ENCODE data around the gene C20orf202.

Gene C20orf202

GRCh38 chr20:1202762-1203504 lies at the start of gene C20orf202:
Gene C20orf202 (plus strand): TSS chr20:1203454. CDS start chr20:1203586, 132 bp downstream.
- no peak for DNase-seq

- DNase-seq = no peak
Measured at GRCh38 chr20:1154226-1154625, 49.0 kb upstream of the C20orf202 start.

DNA sequence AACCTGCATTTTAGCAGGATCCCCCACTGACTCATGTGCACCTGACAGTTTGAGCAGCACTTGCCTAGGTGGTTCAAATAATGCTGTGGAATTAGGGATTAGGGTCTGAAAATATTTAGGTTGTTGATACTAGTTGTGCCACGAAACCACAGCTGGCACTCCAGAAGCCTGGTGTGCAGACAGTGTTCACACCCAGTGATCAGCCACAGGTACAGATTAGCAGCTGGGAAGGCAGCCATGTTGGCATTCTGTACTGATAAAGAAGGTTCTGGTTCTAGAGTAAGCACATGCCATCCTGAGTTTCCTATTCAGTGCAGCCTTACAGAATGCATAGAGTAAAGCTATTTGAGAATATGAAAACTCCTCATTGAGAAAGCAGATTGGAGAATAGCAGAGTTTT lies 48.6 kb upstream of the C20orf202 start:
- DNase-seq = no peak

DNA sequence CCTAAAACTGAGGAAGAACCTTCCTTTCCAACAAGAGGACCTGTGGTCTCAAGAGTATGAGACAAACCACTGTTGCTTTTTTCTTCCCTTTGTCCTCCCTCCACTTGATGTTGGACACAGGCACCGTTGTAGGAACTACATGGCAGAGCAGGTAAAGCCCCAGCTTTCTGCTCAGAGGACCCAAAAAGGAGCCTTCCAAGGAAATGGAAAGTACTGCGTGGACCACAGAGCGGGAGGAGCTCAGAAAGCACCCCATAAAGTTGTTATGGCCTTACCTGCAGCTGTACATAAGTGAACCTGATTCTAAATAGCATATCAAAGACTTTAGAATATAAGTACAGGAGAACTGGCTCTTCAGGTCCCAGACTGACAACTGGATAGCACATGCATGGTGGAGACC lies 47.9 kb upstream of the C20orf202 start:
- no peak for DNase-seq

DNA sequence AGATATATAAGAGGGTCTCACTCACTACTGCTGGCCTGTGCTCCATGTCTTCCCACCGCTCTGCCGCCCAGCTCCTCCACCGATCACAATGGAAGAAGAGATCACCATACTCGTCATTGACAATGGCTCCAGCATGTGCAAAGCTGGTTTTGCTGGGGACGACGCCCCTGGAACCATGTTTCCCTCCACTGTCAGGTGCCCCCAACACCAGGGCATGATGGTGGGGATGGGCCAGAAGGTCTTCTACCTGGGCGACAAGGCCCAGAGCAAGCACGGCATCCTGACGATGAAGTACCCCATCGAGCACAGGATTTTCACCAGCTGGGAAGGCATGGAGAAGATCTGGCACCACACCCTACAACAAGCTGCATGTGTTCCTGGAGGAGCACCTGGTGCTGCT lies 42.8 kb upstream of the C20orf202 start:
- no peak for DNase-seq

GRCh38 chr20:1160991-1161390 lies 42.3 kb upstream of the C20orf202 start:
- no peak for DNase-seq

DNA sequence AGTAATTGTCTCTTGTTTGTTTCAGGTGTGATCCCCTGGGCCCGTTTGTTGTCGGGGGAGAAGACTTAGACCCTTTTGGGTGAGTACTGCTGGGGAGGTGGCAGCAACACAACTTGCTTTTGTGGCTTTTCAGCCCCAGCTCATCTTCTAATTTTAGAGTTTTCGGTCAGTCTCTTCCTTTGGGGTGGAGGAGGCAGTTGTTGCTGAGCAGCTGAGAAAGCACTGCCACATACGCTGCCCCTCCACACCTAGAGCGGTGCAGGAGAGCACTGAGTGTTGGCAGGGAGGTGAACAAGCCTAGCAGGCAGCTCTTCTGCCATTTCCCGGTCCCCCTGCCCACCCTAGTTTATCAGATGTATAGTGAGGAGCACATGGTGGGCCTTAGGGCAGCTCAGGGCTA lies 40.1 kb upstream of the C20orf202 start:
- DNase-seq = no peak

GRCh38 chr20:1163653-1164052 lies 39.6 kb upstream of the C20orf202 start:
- no peak for DNase-seq

DNA sequence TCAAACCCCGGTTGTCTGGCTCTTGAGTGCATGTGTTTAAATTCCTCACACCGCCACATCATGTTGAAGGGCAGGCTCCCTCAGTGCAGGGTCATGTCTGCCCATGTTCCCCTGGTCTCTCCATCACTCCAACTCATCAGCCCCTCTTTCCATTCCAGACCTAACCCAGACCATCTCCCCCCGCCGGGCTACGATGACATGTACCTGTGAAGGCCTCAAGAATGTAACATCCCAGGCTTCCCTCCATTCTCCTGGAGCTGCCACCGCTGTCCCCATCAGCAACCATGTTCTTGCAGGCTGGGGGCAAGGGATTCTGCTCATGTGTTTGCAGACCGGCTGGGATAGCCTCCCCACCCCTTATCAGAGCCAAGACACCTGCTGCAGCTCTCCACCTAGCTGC lies 38.4 kb upstream of the C20orf202 start:
- no peak for DNase-seq

DNA sequence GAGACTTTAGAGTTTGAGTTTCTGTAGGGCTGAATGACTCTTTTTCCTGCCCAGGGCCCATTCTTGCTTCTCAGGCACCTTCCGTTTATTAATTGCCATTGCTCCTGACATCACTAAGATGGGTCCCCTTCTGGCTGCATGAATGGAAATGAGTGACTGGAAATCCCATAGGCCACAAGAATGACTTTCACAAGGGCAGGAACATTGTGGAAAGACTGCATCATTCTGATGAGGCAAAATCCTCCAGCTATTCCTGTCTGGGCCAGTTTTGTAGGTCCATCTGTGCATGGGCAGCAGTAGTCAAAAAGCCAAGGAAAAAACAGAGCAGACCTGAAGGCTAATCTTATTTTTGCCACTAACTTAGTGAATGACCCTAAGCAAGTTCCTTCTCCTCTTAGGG lies 37.7 kb upstream of the C20orf202 start:
- DNase-seq = no peak

DNA sequence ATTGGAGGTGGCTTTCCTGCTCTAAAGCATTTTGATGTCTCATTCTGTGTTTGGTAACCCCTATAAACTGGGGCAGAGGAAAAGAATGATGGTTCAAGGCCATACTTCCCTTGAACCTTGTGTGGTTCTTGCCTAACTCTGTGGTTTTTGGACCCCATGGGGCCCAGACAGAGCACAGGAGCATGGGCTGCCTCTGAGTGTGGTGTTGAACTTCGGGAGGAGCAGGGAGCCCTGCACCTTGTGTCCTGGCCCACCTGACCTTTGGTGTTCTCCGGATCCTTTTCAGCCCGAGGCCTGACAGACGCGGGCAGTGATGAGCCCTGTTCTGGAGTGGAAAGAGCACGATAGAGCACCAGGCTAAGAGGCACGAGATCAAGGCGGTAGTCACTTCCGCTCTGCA lies 37.3 kb upstream of the C20orf202 start:
- DNase-seq = no peak

DNA sequence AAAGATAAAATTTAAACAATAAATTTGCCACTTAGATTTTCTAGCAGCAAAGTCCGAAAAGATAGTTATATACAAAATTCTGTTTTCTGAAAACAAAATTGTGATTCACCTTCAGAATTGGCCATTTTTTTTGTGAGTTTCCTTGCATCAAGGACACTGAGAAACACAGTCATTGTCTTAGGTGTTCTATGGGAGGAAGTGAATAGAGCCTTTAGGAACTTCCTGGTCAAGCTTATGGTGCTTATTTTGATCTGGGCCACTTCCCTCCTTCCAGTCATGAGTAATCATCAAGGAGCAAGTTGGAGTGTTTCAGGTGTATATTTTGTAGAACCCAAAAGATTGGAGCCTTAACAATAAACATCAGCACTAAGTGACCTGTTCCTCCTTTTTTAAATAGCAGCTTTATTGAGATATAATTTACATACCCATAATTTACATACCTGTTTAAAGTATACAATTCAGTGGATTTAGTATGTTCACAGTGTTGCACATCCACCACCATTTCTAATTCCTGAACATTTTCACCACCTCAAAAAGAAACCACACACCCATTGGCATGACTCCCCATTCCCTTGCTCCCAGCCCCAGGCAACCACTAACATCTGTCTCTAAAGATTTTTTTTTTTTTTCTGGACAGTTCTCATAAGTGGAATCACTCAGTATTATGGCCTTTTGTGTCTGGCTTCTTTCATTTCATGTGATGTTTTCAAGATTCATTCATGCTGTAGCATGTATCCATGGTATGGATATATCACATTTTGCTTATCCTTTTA lies 36.1 kb upstream of the C20orf202 start:
- no peak for DNase-seq

- DNase-seq = no peak
Measured at GRCh38 chr20:1169224-1169623, 34.0 kb upstream of the C20orf202 start.

GRCh38 chr20:1171461-1172093 lies 31.7 kb upstream of the C20orf202 start:
- DNase-seq = no peak

GRCh38 chr20:1173698-1174097 lies 29.6 kb upstream of the C20orf202 start:
- DNase-seq = no peak

DNA sequence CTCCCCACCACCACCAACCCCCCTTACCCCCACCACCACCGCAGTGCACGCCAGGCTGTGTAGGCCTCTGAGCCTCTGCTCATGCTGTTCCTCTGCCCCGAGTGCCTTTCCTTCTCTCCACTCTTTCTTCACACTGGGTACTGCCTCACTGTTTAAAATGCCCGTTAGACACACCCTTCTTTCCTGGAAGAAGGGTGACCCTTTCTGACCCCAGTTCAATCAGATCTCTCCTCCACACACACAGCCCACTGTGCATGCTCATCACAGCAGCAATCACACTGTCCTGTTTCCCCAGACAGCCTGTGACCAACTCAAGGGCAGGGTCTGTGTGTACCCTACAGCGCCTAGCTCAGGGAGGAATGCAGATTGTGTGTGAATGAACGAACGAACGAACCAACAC lies 28.5 kb upstream of the C20orf202 start:
- DNase-seq = no peak

GRCh38 chr20:1177680-1178079 lies 25.6 kb upstream of the C20orf202 start:
- no peak for DNase-seq

DNA sequence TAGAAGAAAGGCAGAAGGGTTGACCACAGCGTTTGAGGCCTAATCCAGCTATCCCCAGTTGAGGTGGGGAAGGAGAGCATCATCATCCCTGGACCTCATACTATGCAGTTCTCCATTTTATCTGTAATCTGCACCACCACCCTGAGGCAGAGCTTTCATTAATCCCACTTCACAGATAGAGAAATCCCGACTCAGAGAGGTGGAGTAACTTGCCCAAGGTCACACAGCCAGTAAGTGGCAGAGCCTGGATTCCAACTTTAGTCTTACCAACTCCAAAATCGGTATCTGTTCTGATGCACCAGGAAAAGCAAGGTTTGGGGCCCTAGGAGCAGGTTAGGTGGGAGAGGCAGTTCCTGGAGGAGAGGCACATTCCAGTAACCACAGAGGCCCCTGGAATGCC lies 25.2 kb upstream of the C20orf202 start:
- DNase-seq = no peak

GRCh38 chr20:1178623-1179022 lies 24.6 kb upstream of the C20orf202 start:
- no peak for DNase-seq

- DNase-seq = no peak
Measured at GRCh38 chr20:1180949-1181348, 22.3 kb upstream of the C20orf202 start.

- no peak for DNase-seq
Measured at GRCh38 chr20:1182106-1182505, 21.1 kb upstream of the C20orf202 start.

- no peak for DNase-seq
Measured at GRCh38 chr20:1183153-1183552, 20.1 kb upstream of the C20orf202 start.

GRCh38 chr20:1184260-1184637 lies 19.0 kb upstream of the C20orf202 start:
- peak in 2 of 56 donors; percentile 35 to 38 for DNase-seq
